ENCODE measurements around the gene FKBP1A.
A peak's percentile ranks its signal among the peaks of the same experiment; 100 is the strongest.

FKBP1A gene

GRCh38 chr20:1431158-1431557 is 38.3 kb upstream of the FKBP1A start:
- TF ChIP-seq MAX (IDR thresholded peaks at IDR 0.05) (no peak), TCF12 (IDR thresholded peaks at IDR 0.05; ENCODE audit: low read depth) (no peak), FOXM1 (IDR thresholded peaks at IDR 0.05; ENCODE audit: borderline replicate concordance, low read depth) (no peak), EP300 (IDR thresholded peaks at IDR 0.05; ENCODE audit: borderline replicate concordance) (no peak), RAD21 (IDR thresholded peaks at IDR 0.05; ENCODE audit: low read depth) (no peak), CEBPB (IDR thresholded peaks at IDR 0.05) (no peak), ZBTB7A (IDR thresholded peaks at IDR 0.05; ENCODE audit: low read depth) (no peak), EGR1 (IDR thresholded peaks at IDR 0.05) (no peak), TEAD4 (IDR thresholded peaks at IDR 0.05) (no peak), REST (IDR thresholded peaks at IDR 0.05; ENCODE audit: low read depth) (no peak)

- TF ChIP-seq REST (IDR thresholded peaks at IDR 0.05; ENCODE audit: low read depth) (no peak), ZBTB7A (IDR thresholded peaks at IDR 0.05; ENCODE audit: low read depth) (no peak), CEBPB (IDR thresholded peaks at IDR 0.05) (no peak), TEAD4 (IDR thresholded peaks at IDR 0.05) (no peak), TAF1 (IDR thresholded peaks at IDR 0.05; ENCODE audit: low read depth) (no peak), NFIC (IDR thresholded peaks at IDR 0.05) (no peak), EP300 (IDR thresholded peaks at IDR 0.05; ENCODE audit: borderline replicate concordance) (no peak), YY1 (IDR thresholded peaks at IDR 0.05; ENCODE audit: low read depth) (no peak), CREB1 (IDR thresholded peaks at IDR 0.05; ENCODE audit: low read depth) (no peak), EGR1 (IDR thresholded peaks at IDR 0.05) (no peak), RAD21 (IDR thresholded peaks at IDR 0.05; ENCODE audit: low read depth) (no peak), USF1 (IDR thresholded peaks at IDR 0.05) (no peak)
Observed at GRCh38 chr20:1430004-1430451, 37.2 kb upstream of the FKBP1A start.

GRCh38 chr20:1429143-1429728 is 36.4 kb upstream of the FKBP1A start:
- no peak for TF ChIP-seq EGR1 (IDR thresholded peaks at IDR 0.05)
- TF ChIP-seq TAF1 (IDR thresholded peaks at IDR 0.05; ENCODE audit: low read depth): no peak
- TF ChIP-seq TEAD4 (IDR thresholded peaks at IDR 0.05): no peak
- no peak for TF ChIP-seq ZBTB7A (IDR thresholded peaks at IDR 0.05; ENCODE audit: low read depth)
- TF ChIP-seq CREB1 (IDR thresholded peaks at IDR 0.05; ENCODE audit: low read depth): no peak
- no peak for TF ChIP-seq CEBPB (IDR thresholded peaks at IDR 0.05)
- no peak for TF ChIP-seq TCF12 (IDR thresholded peaks at IDR 0.05; ENCODE audit: low read depth)
- no peak for TF ChIP-seq USF1 (IDR thresholded peaks at IDR 0.05)
- no peak for TF ChIP-seq NFIC (IDR thresholded peaks at IDR 0.05)
- no peak for TF ChIP-seq RAD21 (IDR thresholded peaks at IDR 0.05; ENCODE audit: low read depth)
- no peak for TF ChIP-seq FOXM1 (IDR thresholded peaks at IDR 0.05; ENCODE audit: borderline replicate concordance, low read depth)
- no peak for TF ChIP-seq YY1 (IDR thresholded peaks at IDR 0.05; ENCODE audit: low read depth)
- no peak for TF ChIP-seq EP300 (IDR thresholded peaks at IDR 0.05; ENCODE audit: borderline replicate concordance)
- TF ChIP-seq MAX (IDR thresholded peaks at IDR 0.05): no peak
- no peak for TF ChIP-seq REST (IDR thresholded peaks at IDR 0.05; ENCODE audit: low read depth)

GRCh38 chr20:1427457-1428054 is 34.7 kb upstream of the FKBP1A start:
- 0 out of 2 replicates have a peak, but pooled peaks have one; percentile 26 for TF ChIP-seq NFIC (IDR thresholded peaks at IDR 0.05)
- peak; percentile 76 for TF ChIP-seq MAX (IDR thresholded peaks at IDR 0.05)
- peak; percentile 43 for TF ChIP-seq TEAD4 (IDR thresholded peaks at IDR 0.05)
- TF ChIP-seq CREB1 (IDR thresholded peaks at IDR 0.05; ENCODE audit: low read depth): no peak
- TF ChIP-seq EP300 (IDR thresholded peaks at IDR 0.05; ENCODE audit: borderline replicate concordance): peak; percentile 66; the same call in 1 of the 2 replicates
- peak; percentile 48; the same call in 1 of the 2 replicates for TF ChIP-seq USF1 (IDR thresholded peaks at IDR 0.05)
- no peak for TF ChIP-seq REST (IDR thresholded peaks at IDR 0.05; ENCODE audit: low read depth)
- TF ChIP-seq FOXM1 (IDR thresholded peaks at IDR 0.05; ENCODE audit: borderline replicate concordance, low read depth): peak; percentile 62; the same call in 1 of the 2 replicates
- TF ChIP-seq EGR1 (IDR thresholded peaks at IDR 0.05): no peak
- TF ChIP-seq TCF12 (IDR thresholded peaks at IDR 0.05; ENCODE audit: low read depth): peak; percentile 89

All from Ishikawa (cell line).